B cell (primary cell): ENCODE results near the gene KLK4. TPM values are rescaled to one million over a fixed set of nuclear protein-coding genes. Genes with fewer than 3 reads are reported as not detected.

Experiments used
- ATAC-seq: fragments of 200-7000 bp; cut with Tn5 transposase; one replicate; pipeline ENCODE4 v1.10.0; 2021; ENCODE audit warnings: low read depth, mild to moderate bottlenecking, moderate number of reproducible peaks, moderate library complexity
- CTCF ChIA-PET: fragments of 350-600 bp; sonication (Branson Sonifier 250); formaldehyde crosslinking; loops from one replicate; lab custom pipeline; 2021; ENCODE audit warnings: antibody characterized with exemption, inconsistent platforms; lab: Charles Lee
- POLR2A ChIA-PET: fragments of 350-600 bp; sonication (Branson Sonifier 250); formaldehyde crosslinking; loops from one replicate; lab custom pipeline; 2021; ENCODE audit warnings: antibody characterized with exemption; lab: Charles Lee
- DNase-seq: peaks from one replicate; pipeline ENCODE4 v3.0.0; 2013
- H2AFZ ChIP-seq: 2 replicates; pipeline ENCODE4 v1.6.1; 2012; ENCODE audit warnings: mild to moderate bottlenecking, low read depth, low read length; ENCODE audit not compliant: insufficient read depth, poor library complexity, severe bottlenecking
- H3K27ac ChIP-seq, 2 donors: 1 replicate in 1 of 2; 2 replicates in 1 of 2; pipeline ENCODE4 v1.5.1; 2012 to 2013; ENCODE audit warnings: low read length in 2 of 2, mild to moderate bottlenecking in 2 of 2, moderate library complexity in 1 of 2
- H3K27me3 ChIP-seq, 4 experiments: fragments of 200-600 bp in 1 of 4; sonication (generic) in 1 of 4; replicated peaks in 1 of 4; 1 replicate in 2 of 4; 2 replicates in 2 of 4; pipeline versions ENCODE4 v1.6.1 to v1.7.0; 2013 to 2016; ENCODE audit warnings: low read length in 3 of 4, mild to moderate bottlenecking in 2 of 4, mixed read lengths in 1 of 4, moderate library complexity in 1 of 4; ENCODE audit not compliant: insufficient read depth in 4 of 4, control insufficient read depth in 3 of 4; ENCODE audit errors: control extremely low read depth in 1 of 4
- H3K36me3 ChIP-seq, 2 experiments: replicated peaks in 1 of 2; 1 replicate in 1 of 2; 2 replicates in 1 of 2; pipeline versions ENCODE4 v1.6.1 to v1.7.1; 2013; ENCODE audit warnings: low read length in 1 of 2; ENCODE audit not compliant: insufficient read depth in 2 of 2, control insufficient read depth in 1 of 2; ENCODE audit errors: control extremely low read depth in 1 of 2, extremely low read depth in 1 of 2
- H3K4me1 ChIP-seq, 2 donors: fragments of 200-600 bp in 1 of 2; sonication (generic) in 1 of 2; 1 replicate in 1 of 2; 2 replicates in 1 of 2; pipeline versions ENCODE4 v1.5.1 to v1.6.1; 2013 to 2017; ENCODE audit warnings: low read length in 2 of 2; ENCODE audit not compliant: control insufficient read depth in 2 of 2, insufficient read depth in 2 of 2
- H3K4me2 ChIP-seq: replicated peaks from 2 replicates; pipeline ENCODE3; 2012; ENCODE audit warnings: mild to moderate bottlenecking, low read depth, low read length; ENCODE audit not compliant: poor library complexity, severe bottlenecking
- H3K4me3 ChIP-seq, 5 experiments: fragments of 200-600 bp in 1 of 5; sonication (generic) in 1 of 5; 1 replicate in 3 of 5; 2 replicates in 2 of 5; pipeline versions ENCODE4 v1.5.1 to v1.7.0; 2011 to 2016; ENCODE audit warnings: low read length in 4 of 5, mild to moderate bottlenecking in 4 of 5, low read depth in 2 of 5, control low read depth in 1 of 5, moderate library complexity in 1 of 5; ENCODE audit not compliant: insufficient read depth in 1 of 5; ENCODE audit errors: control extremely low read depth in 1 of 5, extremely low read depth in 1 of 5
- H3K79me2 ChIP-seq: fragments of 200-600 bp; sonication (generic); one replicate; pipeline ENCODE4 v1.6.0; 2016; ENCODE audit warnings: low read length; ENCODE audit not compliant: control insufficient read depth, insufficient read depth
- H3K9ac ChIP-seq: fragments of 200-600 bp; sonication (generic); 2 replicates; pipeline ENCODE4 v1.6.1; 2017; ENCODE audit warnings: mild to moderate bottlenecking, low read length, moderate library complexity
- H3K9me3 ChIP-seq, 3 donors: one replicate each; pipeline versions ENCODE4 v1.6.1 to v1.7.1; 2013; ENCODE audit warnings: low read length in 2 of 3; ENCODE audit not compliant: control insufficient read depth in 2 of 3, insufficient read depth in 1 of 3; ENCODE audit errors: control extremely low read depth in 1 of 3
- H4K20me1 ChIP-seq: 2 replicates; pipeline ENCODE4 v1.6.0; 2012; ENCODE audit warnings: mild to moderate bottlenecking, low read length; ENCODE audit not compliant: insufficient read depth, control insufficient read depth, poor library complexity, severe bottlenecking
- H3K27ac Mint-ChIP-seq: one replicate; pipeline ENCODE4 v1.8.0; 2021; ENCODE audit warnings: mixed read lengths
- H3K27me3 Mint-ChIP-seq: one replicate; pipeline ENCODE4 v1.8.0; 2021; ENCODE audit warnings: mixed read lengths
- H3K4me1 Mint-ChIP-seq: one replicate; pipeline ENCODE4 v1.8.0; 2021; ENCODE audit warnings: mixed read lengths
- H3K4me3 Mint-ChIP-seq: one replicate; pipeline ENCODE4 v1.8.0; 2021; ENCODE audit warnings: mixed read lengths
- H3K9me3 Mint-ChIP-seq: one replicate; pipeline ENCODE4 v1.8.0; 2022; ENCODE audit warnings: mixed read lengths; ENCODE audit not compliant: insufficient read depth
- EZH2 ChIP-seq: IDR thresholded peaks from 2 replicates; pipeline ENCODE4 v1.6.1; 2012; ENCODE audit warnings: borderline replicate concordance, low read depth, mild to moderate bottlenecking, moderate library complexity, low read length; ENCODE audit not compliant: insufficient read depth, poor library complexity, severe bottlenecking
- WGBS: methylation state at CpG from one replicate; pipeline ENCODE4 v1.1.5; 2013; ENCODE audit warnings: missing lambda C conversion rate; ENCODE audit not compliant: insufficient coverage; 5-methylcytosine and 5-hydroxymethylcytosine counted together
- intact Hi-C: fragments of 100-400 bp; cut with micrococcal nuclease; formaldehyde crosslinking; loops from one replicate; pipeline ENCODE4 v1.10.0; 2022
- polyA plus RNA-seq: library from polyadenylated mRNA; depleted of rRNA; stranded (reverse); fragments of >200 nt; gene quantifications from 2 replicates; pipeline ENCODE4 v1.2.3, GENCODE V29; 2012
- total RNA-seq, 2 donors: library from RNA; stranded (reverse); fragments of 120-200 nt in 1 of 2; gene quantifications; 1 replicate in 1 of 2; 2 replicates in 1 of 2; pipeline versions ENCODE4 v1.2.3 to v1.2.4, GENCODE V29; 2013 to 2022
- TF ChIP-seq, protein P1 (sequence below): fragments of 200-600 bp; IDR thresholded peaks from one replicate; pipeline ENCODE4 v1.8.0; 2022; ENCODE audit warnings: antibody characterized with exemption, mild to moderate bottlenecking

KLK4 gene
- total and polyA plus RNA-seq, 2 donors (not counting 1 experiment from before 2014, with no cell fraction given) = 0.45 to 0.52 TPM

DNA sequence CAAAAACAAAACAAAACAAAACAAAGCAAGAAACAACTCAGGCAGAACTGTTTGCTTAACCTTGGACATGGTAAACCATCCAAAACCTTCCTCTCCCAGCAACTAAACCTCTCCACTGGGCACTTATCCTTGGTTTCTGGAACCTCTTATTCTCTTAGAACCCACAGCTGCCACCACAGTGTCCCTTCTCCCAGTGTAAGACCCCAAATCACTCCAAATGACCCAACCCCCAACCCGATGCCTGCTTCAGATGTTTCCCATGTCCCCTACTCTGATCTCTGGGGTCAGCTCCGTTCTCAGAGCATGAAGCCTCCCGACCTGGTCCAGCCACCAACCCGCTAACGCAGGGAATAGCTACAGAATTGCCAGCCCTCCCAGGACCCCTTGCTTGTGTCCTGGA is 37.0 kb downstream of the KLK4 start:
- Histone ChIP-seq H4K20me1 (no peaks in the 10 kb centered on the region), H3K4me3 (no peak overlapping the region), H3K27me3 (peaks cover 0 to 13% (median 3%) of the 10 kb centered on the region in 4 experiments), H3K9ac (no peak overlapping the region), H3K4me2 (no peak overlapping the region), H2AFZ (no peak overlapping the region), H3K27ac (no peak overlapping the region), H3K36me3 (no peaks in the 10 kb centered on the region), H3K9me3 (peaks cover 0 to 8% (median 0%) of the 10 kb centered on the region in 3 donors), H3K4me1 (peaks cover 10 to 25% of the 10 kb centered on the region in 2 donors), H3K79me2 (no peaks in the 10 kb centered on the region)
- Mint-ChIP-seq H3K4me1 (no peaks in the 10 kb centered on the region), H3K4me3 (no peak overlapping the region), H3K27me3 (peaks cover 31% of the 10 kb centered on the region), H3K27ac (no peak overlapping the region), H3K9me3 (no peaks in the 10 kb centered on the region)
- 79% methylated on average over 5 of the region's 5 CpGs for WGBS
- TF ChIP-seq, protein P1, sequence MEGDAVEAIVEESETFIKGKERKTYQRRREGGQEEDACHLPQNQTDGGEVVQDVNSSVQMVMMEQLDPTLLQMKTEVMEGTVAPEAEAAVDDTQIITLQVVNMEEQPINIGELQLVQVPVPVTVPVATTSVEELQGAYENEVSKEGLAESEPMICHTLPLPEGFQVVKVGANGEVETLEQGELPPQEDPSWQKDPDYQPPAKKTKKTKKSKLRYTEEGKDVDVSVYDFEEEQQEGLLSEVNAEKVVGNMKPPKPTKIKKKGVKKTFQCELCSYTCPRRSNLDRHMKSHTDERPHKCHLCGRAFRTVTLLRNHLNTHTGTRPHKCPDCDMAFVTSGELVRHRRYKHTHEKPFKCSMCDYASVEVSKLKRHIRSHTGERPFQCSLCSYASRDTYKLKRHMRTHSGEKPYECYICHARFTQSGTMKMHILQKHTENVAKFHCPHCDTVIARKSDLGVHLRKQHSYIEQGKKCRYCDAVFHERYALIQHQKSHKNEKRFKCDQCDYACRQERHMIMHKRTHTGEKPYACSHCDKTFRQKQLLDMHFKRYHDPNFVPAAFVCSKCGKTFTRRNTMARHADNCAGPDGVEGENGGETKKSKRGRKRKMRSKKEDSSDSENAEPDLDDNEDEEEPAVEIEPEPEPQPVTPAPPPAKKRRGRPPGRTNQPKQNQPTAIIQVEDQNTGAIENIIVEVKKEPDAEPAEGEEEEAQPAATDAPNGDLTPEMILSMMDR = no peak
- no peak for TF ChIP-seq EZH2
- ATAC-seq (no peak), DNase-seq (no peak)
- CTCF ChIA-PET = no interaction called here
- POLR2A ChIA-PET = no interaction called here
- intact Hi-C loops = no loop called here

- no peaks in the 10 kb centered on the region for H3K79me2 ChIP-seq
- peaks cover 10 to 25% of the 10 kb centered on the region in 2 donors for H3K4me1 ChIP-seq
- H3K9ac ChIP-seq = no peak within 1 kb of the TSS
- H3K4me2 ChIP-seq = no peak within 1 kb of the TSS
- DNase-seq (no peak), ATAC-seq (no peak)
- H3K36me3 ChIP-seq = no peaks in the 10 kb centered on the region
- H3K27me3 ChIP-seq = peaks cover 0 to 13% (median 3%) of the 10 kb centered on the region in 4 experiments
- no peak within 1 kb of the TSS for H3K27ac Mint-ChIP-seq
- H3K4me1 Mint-ChIP-seq = no peaks in the 10 kb centered on the region
- intact Hi-C loops = no loop called here
- no peak within 1 kb of the TSS for H3K27ac ChIP-seq
- peaks cover 33% of the 10 kb centered on the region for H3K27me3 Mint-ChIP-seq
- H3K4me3 Mint-ChIP-seq = no peak within 1 kb of the TSS
- no peak within 1 kb of the TSS for H2AFZ ChIP-seq
- H3K4me3 ChIP-seq = no peak within 1 kb of the TSS
- peaks cover 0 to 8% (median 0%) of the 10 kb centered on the region in 3 donors for H3K9me3 ChIP-seq
- H3K9me3 Mint-ChIP-seq = no peaks in the 10 kb centered on the region
- TF ChIP-seq, protein P1 = no peak
- TF ChIP-seq EZH2 = no peak
- CTCF ChIA-PET = interaction anchor here (0.6 kb wide), 1 partner anchor 12 kb away, joined by 3 read pairs; no protein-coding TSS in a partner anchor
- 100% methylated on average over 1 of the region's 3 CpGs for WGBS
- POLR2A ChIA-PET = no interaction called here
- H4K20me1 ChIP-seq = no peaks in the 10 kb centered on the region
These were observed 38.1 kb downstream of the KLK4 start, which contains the start of gene KLK2 for GRCh38 chr19:50873056-50873455. TSS of gene KLK2 (plus strand) at chr19:50873439. CDS start at chr19:50873474, 35 bp downstream.
